Caco-2 (cell line): Measurements from ENCODE around the gene CCDC178. TPM values are rescaled to one million over a fixed set of nuclear protein-coding genes. Genes with fewer than 3 reads are reported as not detected.

Source experiments
- BruUV-seq: library from RNA; stranded (reverse); fragments of 400-500 nt; replicated peaks from 2 replicates; lab custom pipeline; 2021; lab: Mats Ljungman, UMichigan
- CTCF ChIA-PET: fragments of 300-600 bp; sonication (Branson Sonifier 250); formaldehyde crosslinking; loops from one replicate; lab custom pipeline; 2022; ENCODE audit warnings: antibody characterized with exemption; lab: Charles Lee
- POLR2A ChIA-PET: fragments of 300-600 bp; sonication (Branson Sonifier 250); formaldehyde crosslinking; loops from one replicate; lab custom pipeline; 2022; ENCODE audit warnings: antibody characterized with exemption; lab: Charles Lee
- DNase-seq, 2 experiments: peaks; one replicate each; pipeline versions ENCODE4 v3.0.0 to v3.0.0-alpha.2; 2020 to 2022
- H3K27me3 ChIP-seq: replicated peaks from 2 replicates; pipeline ENCODE4 v1.6.0; 2011; ENCODE audit warnings: low read length; ENCODE audit not compliant: control insufficient read depth, insufficient read depth
- H3K36me3 ChIP-seq: 2 replicates; pipeline ENCODE4 v1.5.1; 2011; ENCODE audit warnings: low read length; ENCODE audit not compliant: control insufficient read depth, insufficient read depth
- H3K4me1 ChIP-seq: fragments of 250-450 bp; sonication (Bioruptor Pico); 2 replicates; pipeline ENCODE4 v1.5.1; 2020; ENCODE audit warnings: mild to moderate bottlenecking
- H3K4me3 ChIP-seq: 2 replicates; pipeline ENCODE4 v1.5.1; 2011; ENCODE audit warnings: low read depth, mild to moderate bottlenecking, control low read depth, low read length
- H3K9me3 ChIP-seq: fragments of 250-450 bp; sonication (Bioruptor Pico); 2 replicates; pipeline ENCODE4 v1.5.1; 2020; ENCODE audit warnings: mild to moderate bottlenecking, moderate library complexity
- H3K27ac Mint-ChIP-seq: one replicate; pipeline ENCODE4 v1.8.0; 2022; ENCODE audit warnings: mixed read lengths; ENCODE audit not compliant: unreplicated experiment
- H3K27me3 Mint-ChIP-seq: one replicate; pipeline ENCODE4 v1.8.0; 2022; ENCODE audit warnings: mixed read lengths; ENCODE audit not compliant: insufficient read depth, unreplicated experiment
- H3K36me3 Mint-ChIP-seq: one replicate; pipeline ENCODE4 v1.8.0; 2022; ENCODE audit warnings: mild to moderate bottlenecking, mixed read lengths; ENCODE audit not compliant: insufficient read depth, unreplicated experiment
- H3K4me1 Mint-ChIP-seq: one replicate; pipeline ENCODE4 v1.8.0; 2022; ENCODE audit warnings: low read depth, mixed read lengths; ENCODE audit not compliant: unreplicated experiment
- H3K4me3 Mint-ChIP-seq: one replicate; pipeline ENCODE4 v1.8.0; 2022; ENCODE audit warnings: mild to moderate bottlenecking, moderate library complexity, mixed read lengths; ENCODE audit not compliant: unreplicated experiment
- H3K9me3 Mint-ChIP-seq: one replicate; pipeline ENCODE4 v1.8.0; 2022; ENCODE audit warnings: mixed read lengths; ENCODE audit not compliant: unreplicated experiment
- CTCF ChIP-seq, 2 experiments: fragments of 200-600 bp in 1 of 2; IDR thresholded peaks; 1 replicate in 1 of 2; 2 replicates in 1 of 2; pipeline versions ENCODE4 v1.5.1 to v1.8.0; 2011 to 2022; ENCODE audit warnings: antibody characterized with exemption in 1 of 2, control low read depth in 1 of 2, inconsistent platforms in 1 of 2, low read depth in 1 of 2, low read length in 1 of 2, mild to moderate bottlenecking in 1 of 2, moderate library complexity in 1 of 2; ENCODE audit not compliant: insufficient read depth in 1 of 2, severe bottlenecking in 1 of 2, unreplicated experiment in 1 of 2
- intact Hi-C: fragments of 100-400 bp; cut with micrococcal nuclease; formaldehyde crosslinking; loops from one replicate; pipeline ENCODE4 v1.10.0; 2022; ENCODE audit not compliant: unreplicated experiment
- total RNA-seq: library from RNA; stranded (reverse); gene quantifications from 2 replicates; pipeline ENCODE4 v1.2.3, GENCODE V29; 2022

The CCDC178 gene
- total RNA-seq, 1 experiment from 2014 or later, result not detected

- no peak for TF ChIP-seq CTCF (IDR thresholded peaks at IDR 0.05; ENCODE audit: insufficient read depth in 1 of 2, low read depth in 1 of 2, low read length in 1 of 2, severe bottlenecking in 1 of 2, unreplicated experiment in 1 of 2)
- Histone ChIP-seq H3K9me3 (no peaks in the 10 kb centered on the region), H3K27me3 (no peaks in the 10 kb centered on the region), H3K4me1 (no peaks in the 10 kb centered on the region), H3K4me3 (no peak overlapping the region), H3K36me3 (no peaks in the 10 kb centered on the region)
- no peak for DNase-seq
- Mint-ChIP-seq H3K36me3 (no peaks in the 10 kb centered on the region), H3K9me3 (no peaks in the 10 kb centered on the region), H3K4me3 (no peak overlapping the region), H3K27me3 (no peaks in the 10 kb centered on the region), H3K4me1 (no peaks in the 10 kb centered on the region), H3K27ac (no peak overlapping the region)
- POLR2A ChIA-PET, result no interaction called here
- BruUV-seq, result no TSS peak
- intact Hi-C loops, result no loop called here
- CTCF ChIA-PET, result no interaction called here
Observed at GRCh38 chr18:33459612-33460011, 19.1 kb upstream of the CCDC178 start.

- CTCF ChIA-PET, result no interaction called here
- H3K36me3 Mint-ChIP-seq, result no peaks in the 10 kb centered on the region
- no peak for DNase-seq
- H3K4me1 Mint-ChIP-seq, result no peaks in the 10 kb centered on the region
- Histone ChIP-seq H3K27me3 (no peaks in the 10 kb centered on the region), H3K4me3 (no peak overlapping the region), H3K9me3 (no peaks in the 10 kb centered on the region), H3K36me3 (no peaks in the 10 kb centered on the region), H3K4me1 (no peaks in the 10 kb centered on the region)
- intact Hi-C loops, result no loop called here
- no peak overlapping the region for H3K27ac Mint-ChIP-seq
- BruUV-seq, result no TSS peak
- no peaks in the 10 kb centered on the region for H3K9me3 Mint-ChIP-seq
- POLR2A ChIA-PET, result no interaction called here
- H3K27me3 Mint-ChIP-seq, result peaks cover 2% of the 10 kb centered on the region
- H3K4me3 Mint-ChIP-seq, result no peak overlapping the region
- no peak for TF ChIP-seq CTCF (IDR thresholded peaks at IDR 0.05; ENCODE audit: insufficient read depth in 1 of 2, low read depth in 1 of 2, low read length in 1 of 2, severe bottlenecking in 1 of 2, unreplicated experiment in 1 of 2)
Observed at GRCh38 chr18:33446604-33447003, 6.1 kb upstream of the CCDC178 start.

GRCh38 chr18:33444709-33445108 is 4.2 kb upstream of the CCDC178 start:
- Mint-ChIP-seq H3K36me3 (no peaks in the 10 kb centered on the region), H3K4me1 (no peaks in the 10 kb centered on the region), H3K9me3 (no peaks in the 10 kb centered on the region), H3K4me3 (no peak overlapping the region), H3K27ac (no peak overlapping the region), H3K27me3 (peaks cover 2% of the 10 kb centered on the region)
- no peaks in the 10 kb centered on the region for H3K9me3 ChIP-seq
- H3K4me3 ChIP-seq, result no peak overlapping the region
- POLR2A ChIA-PET, result no interaction called here
- no peaks in the 10 kb centered on the region for H3K36me3 ChIP-seq
- BruUV-seq, result no TSS peak
- CTCF ChIA-PET, result no interaction called here
- intact Hi-C loops, result no loop called here
- TF ChIP-seq CTCF (IDR thresholded peaks at IDR 0.05; ENCODE audit: insufficient read depth in 1 of 2, low read depth in 1 of 2, low read length in 1 of 2, severe bottlenecking in 1 of 2, unreplicated experiment in 1 of 2), result no peak
- no peaks in the 10 kb centered on the region for H3K27me3 ChIP-seq
- no peaks in the 10 kb centered on the region for H3K4me1 ChIP-seq
- no peak for DNase-seq
